Stimulated activated naive CD8-positive, alpha-beta T cell treated with anti-CD3 and anti-CD28 coated beads, Interleukin-15, Interleukin-2, amounts not matched to agents 100 U/mL and 50 U/mL, for 24 hours (primary cell): ENCODE data around the gene UQCC2.

ENCODE experiments used
- ATAC-seq: fragments of 150-1000 bp; cut with Tn5 transposase; one replicate; pipeline ENCODE4 v1.10.0; 2021
- DNase-seq: peaks from one replicate; pipeline ENCODE4 v3.0.0; 2021

UQCC2 gene

GRCh38 chr6:33651403-33651802 lies 60.1 kb downstream of the UQCC2 start:
- DNase-seq (no peak), ATAC-seq (no peak)
